Activated T-helper 2 cell treated with anti-CD3 and anti-CD28 coated beads, Interferon-gamma antibody, Interleukin-2, Interleukin-4, amounts not matched to agents 10 μg/mL and 5 μg/mL and 100 μg/mL, durations not matched to agents 14 hours and 24 hours and 36 hours (primary cell): ENCODE results near the gene PHYHIPL. TPM values are rescaled to one million over a fixed set of nuclear protein-coding genes. Genes with fewer than 3 reads are reported as not detected.

Experiments used
- DNase-seq: peaks from one replicate; pipeline ENCODE4 v3.0.0; 2021; ENCODE audit warnings: low spot score
- H3K27ac Mint-ChIP-seq: one replicate; pipeline ENCODE4 v1.8.0; 2021; ENCODE audit warnings: mixed read lengths
- H3K27me3 Mint-ChIP-seq: one replicate; pipeline ENCODE4 v1.8.0; 2021; ENCODE audit warnings: low read depth, mixed read lengths
- H3K36me3 Mint-ChIP-seq: one replicate; pipeline ENCODE4 v1.8.0; 2021; ENCODE audit warnings: low read depth, mixed read lengths
- H3K4me1 Mint-ChIP-seq: one replicate; pipeline ENCODE4 v1.8.0; 2021; ENCODE audit warnings: low read depth, mixed read lengths
- H3K4me3 Mint-ChIP-seq: one replicate; pipeline ENCODE4 v1.8.0; 2021; ENCODE audit warnings: low read depth, mild to moderate bottlenecking, moderate library complexity, mixed read lengths
- H3K9me3 Mint-ChIP-seq: one replicate; pipeline ENCODE4 v1.8.0; 2021; ENCODE audit warnings: mixed read lengths
- intact Hi-C: fragments of 100-400 bp; cut with micrococcal nuclease; formaldehyde crosslinking; loops from one replicate; pipeline ENCODE4 v1.15.1; 2023
- total RNA-seq: library from RNA; stranded (reverse); gene quantifications from 2 replicates; pipeline ENCODE4 v1.2.3, GENCODE V29; 2022

PHYHIPL gene
- total RNA-seq, 1 donor from 2014 or later = not detected

DNA sequence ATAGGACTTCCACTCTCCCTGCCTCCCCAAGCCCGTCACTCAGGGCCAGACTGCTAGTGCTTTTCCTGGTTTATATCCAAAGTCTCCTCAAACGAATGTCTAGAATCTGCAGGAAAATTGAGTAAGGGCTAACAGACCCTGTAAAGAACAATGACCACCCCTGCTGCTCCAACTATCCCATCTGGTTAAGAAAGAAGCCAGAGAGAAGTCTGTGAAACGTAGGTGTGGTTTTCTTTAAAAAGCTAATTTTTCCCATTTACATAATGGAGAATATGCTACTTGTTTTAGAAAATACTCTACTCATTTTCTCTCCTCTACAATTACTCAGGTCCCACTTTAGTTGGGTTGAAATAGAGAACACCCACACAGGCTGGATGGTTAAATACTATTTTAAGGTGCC is 113.4 kb downstream of the PHYHIPL start:
- no peak overlapping the region for H3K4me3 Mint-ChIP-seq
- H3K27ac Mint-ChIP-seq = no peak overlapping the region
- no peak for DNase-seq
- H3K36me3 Mint-ChIP-seq = no peaks in the 10 kb centered on the region
- H3K27me3 Mint-ChIP-seq = no peaks in the 10 kb centered on the region
- no peaks in the 10 kb centered on the region for H3K4me1 Mint-ChIP-seq
- intact Hi-C loops = no loop called here
- no peaks in the 10 kb centered on the region for H3K9me3 Mint-ChIP-seq

DNA sequence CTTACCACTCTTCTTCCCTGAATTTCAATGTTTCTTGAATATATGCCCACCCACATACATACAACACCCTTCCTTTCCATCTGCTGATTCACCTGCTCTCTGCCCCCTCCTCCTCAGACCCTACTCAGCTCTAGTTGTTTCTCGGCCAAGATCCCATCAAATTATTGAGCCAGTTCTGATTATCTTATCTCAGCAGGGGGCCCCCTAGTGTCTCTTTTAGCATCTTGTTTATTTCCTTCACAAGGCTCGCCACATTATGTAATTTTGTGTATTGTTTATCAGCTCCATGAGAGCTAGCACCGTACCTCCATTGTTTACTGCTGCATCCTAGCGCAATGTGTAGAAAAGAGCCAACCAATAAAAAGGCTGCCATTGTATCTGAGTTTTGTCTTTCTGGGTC is 114.0 kb downstream of the PHYHIPL start:
- H3K27me3 Mint-ChIP-seq = no peaks in the 10 kb centered on the region
- no peak for DNase-seq
- no peaks in the 10 kb centered on the region for H3K9me3 Mint-ChIP-seq
- H3K27ac Mint-ChIP-seq = no peak overlapping the region
- intact Hi-C loops = no loop called here
- no peaks in the 10 kb centered on the region for H3K36me3 Mint-ChIP-seq
- H3K4me3 Mint-ChIP-seq = no peak overlapping the region
- H3K4me1 Mint-ChIP-seq = no peaks in the 10 kb centered on the region

Other genes with a start within 250 kb of the PHYHIPL start
- not detected in 2 replicates for gene FAM13C, start 185.9 kb downstream of the PHYHIPL start, total RNA-seq